Measurements from ENCODE around the gene C5AR2.

DNA sequence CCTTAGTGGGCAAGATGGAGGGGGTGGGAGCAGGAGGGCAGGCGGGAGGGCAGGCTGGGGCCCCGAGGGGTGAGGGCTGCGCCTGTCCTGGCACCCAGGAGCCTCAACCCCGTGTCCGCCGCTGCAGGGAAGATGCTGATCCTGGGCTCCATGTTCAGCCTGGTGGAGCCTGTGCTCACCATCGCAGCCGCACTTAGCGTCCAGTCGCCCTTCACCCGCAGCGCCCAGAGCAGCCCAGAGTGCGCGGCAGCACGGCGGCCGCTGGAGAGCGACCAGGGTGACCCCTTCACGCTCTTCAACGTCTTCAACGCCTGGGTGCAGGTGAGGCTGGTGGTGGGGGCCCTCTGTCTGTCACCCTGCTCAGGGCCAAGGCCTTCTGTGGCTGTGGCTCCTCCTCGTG is 40.6 kb downstream of the C5AR2 start:
- TF ChIP-seq, protein P1, sequence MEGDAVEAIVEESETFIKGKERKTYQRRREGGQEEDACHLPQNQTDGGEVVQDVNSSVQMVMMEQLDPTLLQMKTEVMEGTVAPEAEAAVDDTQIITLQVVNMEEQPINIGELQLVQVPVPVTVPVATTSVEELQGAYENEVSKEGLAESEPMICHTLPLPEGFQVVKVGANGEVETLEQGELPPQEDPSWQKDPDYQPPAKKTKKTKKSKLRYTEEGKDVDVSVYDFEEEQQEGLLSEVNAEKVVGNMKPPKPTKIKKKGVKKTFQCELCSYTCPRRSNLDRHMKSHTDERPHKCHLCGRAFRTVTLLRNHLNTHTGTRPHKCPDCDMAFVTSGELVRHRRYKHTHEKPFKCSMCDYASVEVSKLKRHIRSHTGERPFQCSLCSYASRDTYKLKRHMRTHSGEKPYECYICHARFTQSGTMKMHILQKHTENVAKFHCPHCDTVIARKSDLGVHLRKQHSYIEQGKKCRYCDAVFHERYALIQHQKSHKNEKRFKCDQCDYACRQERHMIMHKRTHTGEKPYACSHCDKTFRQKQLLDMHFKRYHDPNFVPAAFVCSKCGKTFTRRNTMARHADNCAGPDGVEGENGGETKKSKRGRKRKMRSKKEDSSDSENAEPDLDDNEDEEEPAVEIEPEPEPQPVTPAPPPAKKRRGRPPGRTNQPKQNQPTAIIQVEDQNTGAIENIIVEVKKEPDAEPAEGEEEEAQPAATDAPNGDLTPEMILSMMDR (conservative IDR thresholded peaks at IDR 0.05; ENCODE audit: low read depth, low read length) = no peak
- TF ChIP-seq EZH2 (IDR thresholded peaks at IDR 0.05; ENCODE audit: borderline replicate concordance, low read depth, low read length, poor library complexity, severe bottlenecking) = no peak

Data from A673 (cell line).